Neural crest cell (in vitro differentiated cells): Measurements from ENCODE around the gene NBEAL1. TPM values are rescaled to one million over a fixed set of nuclear protein-coding genes. Genes with fewer than 3 reads are reported as not detected.
"Not testable (repeated sequence)": the region's sequence is repeated elsewhere in the genome, so short reads cannot be mapped to it uniquely, and the experiment has no call there.

Source experiments
- DNase-seq: peaks from one replicate; pipeline ENCODE4 v3.0.0; 2021; ENCODE audit warnings: low read depth, mixed read lengths, low spot score
- H3K27ac Mint-ChIP-seq: one replicate; pipeline ENCODE4 v1.8.0; 2021; ENCODE audit warnings: mild to moderate bottlenecking, mixed read lengths; ENCODE audit not compliant: unreplicated experiment
- H3K27me3 Mint-ChIP-seq: 2 replicates; pipeline ENCODE4 v1.8.0; 2021; ENCODE audit warnings: low read depth, mild to moderate bottlenecking, mixed read lengths
- H3K36me3 Mint-ChIP-seq: 2 replicates; pipeline ENCODE4 v1.8.0; 2021; ENCODE audit warnings: low read depth, mild to moderate bottlenecking, mixed read lengths
- H3K4me1 Mint-ChIP-seq: 2 replicates; pipeline ENCODE4 v1.8.0; 2021; ENCODE audit warnings: mixed read lengths
- H3K4me3 Mint-ChIP-seq: one replicate; pipeline ENCODE4 v1.8.0; 2021; ENCODE audit warnings: mild to moderate bottlenecking, mixed read lengths
- H3K9me3 Mint-ChIP-seq: 2 replicates; pipeline ENCODE4 v1.8.0; 2021; ENCODE audit warnings: mixed read lengths
- total RNA-seq: library from RNA; stranded (reverse); gene quantifications from 2 replicates; pipeline ENCODE4 v1.2.1, GENCODE V29; 2021
- TF ChIP-seq, protein P1 (sequence below): fragments of 200-600 bp; sonication (generic); conservative IDR thresholded peaks from 2 replicates; pipeline ENCODE4 v1.5.0; 2021; ENCODE audit warnings: antibody characterized with exemption, mild to moderate bottlenecking

Gene NBEAL1
- total RNA-seq, 1 donor from 2014 or later: 12.6 TPM

- no peaks in the 10 kb centered on the region for H3K4me1 Mint-ChIP-seq
- TF ChIP-seq, protein P1, sequence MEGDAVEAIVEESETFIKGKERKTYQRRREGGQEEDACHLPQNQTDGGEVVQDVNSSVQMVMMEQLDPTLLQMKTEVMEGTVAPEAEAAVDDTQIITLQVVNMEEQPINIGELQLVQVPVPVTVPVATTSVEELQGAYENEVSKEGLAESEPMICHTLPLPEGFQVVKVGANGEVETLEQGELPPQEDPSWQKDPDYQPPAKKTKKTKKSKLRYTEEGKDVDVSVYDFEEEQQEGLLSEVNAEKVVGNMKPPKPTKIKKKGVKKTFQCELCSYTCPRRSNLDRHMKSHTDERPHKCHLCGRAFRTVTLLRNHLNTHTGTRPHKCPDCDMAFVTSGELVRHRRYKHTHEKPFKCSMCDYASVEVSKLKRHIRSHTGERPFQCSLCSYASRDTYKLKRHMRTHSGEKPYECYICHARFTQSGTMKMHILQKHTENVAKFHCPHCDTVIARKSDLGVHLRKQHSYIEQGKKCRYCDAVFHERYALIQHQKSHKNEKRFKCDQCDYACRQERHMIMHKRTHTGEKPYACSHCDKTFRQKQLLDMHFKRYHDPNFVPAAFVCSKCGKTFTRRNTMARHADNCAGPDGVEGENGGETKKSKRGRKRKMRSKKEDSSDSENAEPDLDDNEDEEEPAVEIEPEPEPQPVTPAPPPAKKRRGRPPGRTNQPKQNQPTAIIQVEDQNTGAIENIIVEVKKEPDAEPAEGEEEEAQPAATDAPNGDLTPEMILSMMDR: no peak
- no peaks in the 10 kb centered on the region for H3K9me3 Mint-ChIP-seq
- H3K27me3 Mint-ChIP-seq: no peaks in the 10 kb centered on the region
- no peak for DNase-seq
- H3K36me3 Mint-ChIP-seq: peaks cover 9% of the 10 kb centered on the region
- H3K4me3 Mint-ChIP-seq: no peak overlapping the region
- H3K27ac Mint-ChIP-seq: no peak overlapping the region
Observed at GRCh38 chr2:203072371-203072770, 57.7 kb downstream of the NBEAL1 start.

DNA sequence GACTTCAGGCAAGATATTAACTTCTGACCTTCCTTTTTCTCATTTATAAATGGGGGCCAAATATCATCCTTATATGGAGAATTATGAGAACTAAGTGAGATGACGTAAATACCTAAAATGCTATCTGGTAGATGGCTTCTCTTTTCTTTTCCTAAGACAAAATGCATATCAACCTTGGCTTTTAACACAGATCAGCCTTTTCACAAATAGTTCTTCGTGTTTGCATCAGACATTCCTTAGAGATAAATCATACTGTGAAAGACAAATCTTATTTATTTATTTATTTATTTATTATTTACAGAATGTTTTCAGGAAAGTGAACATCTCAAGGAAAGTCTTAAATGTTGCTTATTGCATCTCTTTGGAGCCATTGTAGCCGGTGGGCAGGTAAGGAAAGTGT is 62.8 kb downstream of the NBEAL1 start:
- Mint-ChIP-seq H3K36me3 (peaks cover 6% of the 10 kb centered on the region), H3K4me1 (no peaks in the 10 kb centered on the region)
- DNase-seq: no peak

DNA sequence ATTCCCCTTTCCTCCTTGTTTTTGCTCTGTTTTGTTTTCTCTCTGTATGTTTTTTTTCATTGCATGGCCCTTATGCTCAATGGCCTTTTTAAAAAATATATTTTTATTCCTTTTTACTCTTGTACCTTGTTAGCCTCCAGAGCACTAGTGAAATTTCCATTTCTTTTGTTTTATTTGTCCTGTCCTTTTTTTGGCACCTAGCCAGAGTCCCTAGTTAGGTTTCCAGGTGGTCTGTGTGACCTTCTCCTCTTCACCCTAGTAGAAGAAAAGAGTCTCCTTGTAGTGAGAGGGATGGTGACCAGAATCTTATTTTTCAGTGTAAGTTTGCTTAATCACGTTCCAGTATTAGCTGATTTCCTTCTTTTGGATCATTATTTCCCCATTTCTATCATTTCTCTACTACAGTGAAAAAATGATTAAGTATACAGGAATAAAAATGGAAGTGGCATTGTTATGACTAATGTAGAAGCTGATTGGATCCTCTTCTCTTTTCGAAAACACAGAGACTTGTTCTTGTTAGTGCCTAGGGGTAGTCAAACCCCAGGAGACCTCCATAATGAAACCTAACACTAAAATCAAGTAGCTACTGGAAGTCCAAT is 65.9 kb downstream of the NBEAL1 start:
- Mint-ChIP-seq H3K4me1 (peaks cover 9% of the 10 kb centered on the region), H3K27me3 (no peaks in the 10 kb centered on the region), H3K36me3 (no peaks in the 10 kb centered on the region), H3K9me3 (no peaks in the 10 kb centered on the region), H3K27ac (no peak overlapping the region), H3K4me3 (no peak overlapping the region)
- DNase-seq: no peak
- TF ChIP-seq, protein P1: no peak

More for the DNA sequence above, 62.8 kb downstream of the NBEAL1 start:
- Mint-ChIP-seq H3K27me3 (no peaks in the 10 kb centered on the region), H3K9me3 (no peaks in the 10 kb centered on the region), H3K27ac (no peak overlapping the region), H3K4me3 (no peak overlapping the region)
- TF ChIP-seq, protein P1: no peak

GRCh38 chr2:203083328-203083727 is 68.7 kb downstream of the NBEAL1 start:
- no peak overlapping the region for H3K27ac Mint-ChIP-seq
- no peaks in the 10 kb centered on the region for H3K36me3 Mint-ChIP-seq
- peaks cover 9% of the 10 kb centered on the region for H3K4me1 Mint-ChIP-seq
- DNase-seq: no peak
- no peaks in the 10 kb centered on the region for H3K27me3 Mint-ChIP-seq
- H3K4me3 Mint-ChIP-seq: no peak overlapping the region
- H3K9me3 Mint-ChIP-seq: no peaks in the 10 kb centered on the region
- TF ChIP-seq, protein P1: no peak

- not testable (repeated sequence) for H3K9me3 Mint-ChIP-seq, H3K36me3 Mint-ChIP-seq, H3K4me3 Mint-ChIP-seq, DNase-seq, H3K27me3 Mint-ChIP-seq, H3K27ac Mint-ChIP-seq, H3K4me1 Mint-ChIP-seq
Observed at GRCh38 chr2:203086381-203086780, 71.7 kb downstream of the NBEAL1 start.

DNA sequence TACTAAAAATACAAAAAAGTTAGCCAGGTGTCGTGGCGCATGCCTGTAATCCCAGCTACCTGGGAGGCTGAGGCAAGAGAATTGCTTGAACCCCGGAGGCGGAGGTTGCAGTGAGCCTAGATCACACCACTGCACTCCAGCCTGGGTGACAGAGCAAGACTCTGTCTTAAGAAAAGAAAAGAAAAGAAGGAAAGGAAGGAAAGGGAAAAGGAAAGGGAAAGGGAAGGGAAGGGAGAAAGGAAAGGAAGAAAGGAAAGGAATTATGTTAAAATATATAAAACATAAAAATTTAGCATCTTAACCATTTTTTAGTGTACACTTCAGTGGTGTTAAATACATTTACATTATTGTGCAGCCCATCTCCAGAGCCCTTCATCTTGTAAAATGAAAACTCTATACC is 76.0 kb downstream of the NBEAL1 start:
- H3K4me3 Mint-ChIP-seq, H3K4me1 Mint-ChIP-seq, DNase-seq, H3K27me3 Mint-ChIP-seq, H3K36me3 Mint-ChIP-seq, H3K27ac Mint-ChIP-seq, H3K9me3 Mint-ChIP-seq: not testable (repeated sequence)
